A673 (cell line): ENCODE results near the gene FGGY. TPM values are rescaled to one million over a fixed set of nuclear protein-coding genes. Genes with fewer than 3 reads are reported as not detected.
"Not testable (repeated sequence)": the region's sequence is repeated elsewhere in the genome, so short reads cannot be mapped to it uniquely, and the experiment has no call there.

Experiments
- BruUV-seq: library from RNA; stranded (reverse); fragments of 400-500 nt; replicated peaks from 2 replicates; lab custom pipeline; 2021; lab: Mats Ljungman, UMichigan
- CTCF ChIA-PET: fragments of 300-600 bp; sonication (Branson Sonifier 250); formaldehyde crosslinking; loops from one replicate; lab custom pipeline; 2022; ENCODE audit warnings: antibody characterized with exemption; lab: Charles Lee
- POLR2A ChIA-PET: fragments of 300-600 bp; sonication (Branson Sonifier 250); formaldehyde crosslinking; loops from one replicate; lab custom pipeline; 2022; ENCODE audit warnings: antibody characterized with exemption; ENCODE audit not compliant: low non-redundant PET; lab: Charles Lee
- DNase-seq: peaks from one replicate; pipeline ENCODE4 v3.0.0-alpha.2; 2015; ENCODE audit warnings: low spot score
- H3K27ac ChIP-seq: fragments of 200-600 bp; sonication (generic); 2 replicates; pipeline ENCODE4 v1.5.1; 2016; ENCODE audit warnings: mixed run types, low read depth, mild to moderate bottlenecking, mixed read lengths, antibody characterized with exemption, low read length; ENCODE audit not compliant: poor library complexity, severe bottlenecking
- H3K27me3 ChIP-seq: fragments of 200-600 bp; sonication (generic); replicated peaks from 2 replicates; pipeline ENCODE4 v1.6.1; 2017; ENCODE audit warnings: mixed run types, low read depth, mild to moderate bottlenecking, mixed read lengths, antibody characterized with exemption, low read length; ENCODE audit not compliant: insufficient read depth, poor library complexity
- H3K36me3 ChIP-seq: fragments of 200-600 bp; sonication (generic); 2 replicates; pipeline ENCODE4 v1.6.1; 2016; ENCODE audit warnings: mixed run types, mild to moderate bottlenecking, mixed read lengths, antibody characterized with exemption, low read length; ENCODE audit not compliant: insufficient read depth, poor library complexity, severe bottlenecking
- H3K4me1 ChIP-seq: fragments of 200-600 bp; sonication (generic); 2 replicates; pipeline ENCODE4 v1.6.1; 2017; ENCODE audit warnings: mixed run types, mild to moderate bottlenecking, mixed read lengths, antibody characterized with exemption, low read length; ENCODE audit not compliant: insufficient read depth, poor library complexity, severe bottlenecking
- H3K4me3 ChIP-seq: fragments of 200-600 bp; sonication (generic); 2 replicates; pipeline ENCODE4 v1.5.1; 2016; ENCODE audit warnings: low read depth, mixed run types, mild to moderate bottlenecking, mixed read lengths, low read length; ENCODE audit not compliant: poor library complexity, severe bottlenecking
- H3K9me3 ChIP-seq: fragments of 200-600 bp; sonication (generic); 2 replicates; pipeline ENCODE4 v1.6.1; 2016; ENCODE audit warnings: mixed run types, low read depth, mild to moderate bottlenecking, mixed read lengths, antibody characterized with exemption, low read length; ENCODE audit not compliant: poor library complexity, severe bottlenecking
- CTCF ChIP-seq: fragments of 300-800, 200-600 bp; sonication (generic); conservative IDR thresholded peaks from 2 replicates; pipeline ENCODE4 v1.5.1; 2017; ENCODE audit warnings: low read depth, mild to moderate bottlenecking, antibody characterized with exemption, low read length, moderate library complexity, mixed read lengths
- EZH2 ChIP-seq: fragments of 200-600 bp; sonication (generic); IDR thresholded peaks from 2 replicates; pipeline ENCODE4 v1.6.1; 2017; ENCODE audit warnings: borderline replicate concordance, low read depth, mild to moderate bottlenecking, mixed read lengths, antibody characterized with exemption, low read length; ENCODE audit not compliant: poor library complexity, severe bottlenecking
- intact Hi-C: fragments of 100-400 bp; cut with micrococcal nuclease; formaldehyde crosslinking; loops from one replicate; pipeline ENCODE4 v1.10.0; 2022; ENCODE audit not compliant: unreplicated experiment
- total RNA-seq: library from RNA; stranded (reverse); gene quantifications from 2 replicates; pipeline ENCODE4 v1.2.3, GENCODE V29; 2021

The FGGY gene
- total RNA-seq, 1 experiment from 2014 or later, result 2.6 TPM

DNA sequence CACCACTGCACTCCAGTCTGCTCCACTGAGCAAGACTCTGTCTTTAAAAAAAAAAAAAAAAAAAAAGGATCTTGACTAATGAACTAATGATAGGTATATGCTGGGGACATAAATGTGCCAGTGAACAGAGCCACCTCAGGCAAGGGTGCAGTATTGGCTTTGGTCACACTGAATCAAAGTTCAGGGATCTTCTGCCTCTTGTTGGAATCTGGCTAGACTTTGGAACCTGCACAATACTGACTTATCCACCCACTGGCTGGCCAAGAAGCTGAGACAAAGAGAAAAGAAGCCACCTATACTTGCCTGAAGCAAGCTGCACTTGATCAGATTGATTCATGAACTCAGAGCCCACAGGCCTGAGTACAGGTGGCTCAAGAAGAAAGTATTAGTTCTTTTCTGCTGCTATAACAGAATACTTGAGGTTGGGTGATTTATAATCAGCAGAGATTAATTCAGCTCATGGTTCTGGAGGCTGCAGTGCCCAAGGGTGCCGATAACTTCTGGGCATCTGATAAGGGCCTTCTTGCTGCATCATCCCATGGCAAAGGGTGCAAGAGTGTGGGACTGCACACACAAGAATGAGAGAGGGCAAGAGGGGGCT lies 172.0 kb downstream of the FGGY start:
- no peak for DNase-seq
- no peak for TF ChIP-seq EZH2
- no peak for TF ChIP-seq CTCF
- H3K4me3 ChIP-seq, result no peak overlapping the region
- no peaks in the 10 kb centered on the region for H3K9me3 ChIP-seq
- H3K36me3 ChIP-seq, result no peaks in the 10 kb centered on the region
- H3K27ac ChIP-seq, result no peak overlapping the region
- intact Hi-C loops, result loop anchor here (10.0 kb wide), 1 partner anchor 64 kb away; no protein-coding TSS in a partner anchor
- H3K27me3 ChIP-seq, result no peaks in the 10 kb centered on the region
- H3K4me1 ChIP-seq, result no peaks in the 10 kb centered on the region
- ChIA-PET POLR2A (interaction anchor here (0.6 kb wide), 1 partner anchor 1364 kb away, joined by 3 read pairs; no protein-coding TSS in a partner anchor), CTCF (no interaction called here)
- BruUV-seq, result no TSS peak

GRCh38 chr1:59471991-59472570 lies 175.2 kb downstream of the FGGY start:
- H3K36me3 ChIP-seq, BruUV-seq, H3K9me3 ChIP-seq, H3K27ac ChIP-seq, CTCF ChIA-PET, H3K4me1 ChIP-seq, DNase-seq, intact Hi-C loops, H3K4me3 ChIP-seq, POLR2A ChIA-PET, H3K27me3 ChIP-seq: not testable (repeated sequence)

DNA sequence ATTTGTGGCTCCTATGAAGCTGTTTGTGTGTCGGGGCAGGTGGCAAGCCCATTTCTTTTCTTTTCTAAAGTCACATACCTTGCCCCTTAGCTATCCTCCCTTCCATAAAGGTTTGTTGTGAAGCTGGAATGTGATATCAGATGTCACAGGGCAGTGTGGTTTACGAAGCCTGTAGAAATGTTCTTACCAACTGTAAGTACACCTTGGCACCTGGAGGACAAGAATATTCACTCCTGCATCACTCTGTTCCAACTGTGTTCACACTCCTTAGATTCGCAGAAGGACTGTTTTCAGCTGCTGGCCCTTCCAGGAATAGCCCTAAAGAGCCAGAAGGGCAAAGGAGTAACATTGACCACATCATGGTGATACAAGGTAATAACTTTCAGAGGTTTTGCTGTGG lies 176.9 kb downstream of the FGGY start:
- Histone ChIP-seq H3K4me1 (no peaks in the 10 kb centered on the region), H3K4me3 (no peak overlapping the region), H3K9me3 (no peaks in the 10 kb centered on the region), H3K27ac (no peak overlapping the region), H3K36me3 (no peaks in the 10 kb centered on the region), H3K27me3 (no peaks in the 10 kb centered on the region)
- BruUV-seq, result no TSS peak
- no peak for DNase-seq
- intact Hi-C loops, result no loop called here
- CTCF ChIA-PET, result no interaction called here
- TF ChIP-seq CTCF, result no peak
- POLR2A ChIA-PET, result no interaction called here

GRCh38 chr1:59474496-59474895 lies 177.6 kb downstream of the FGGY start:
- BruUV-seq, result no TSS peak
- ChIA-PET POLR2A (interaction anchor here (0.6 kb wide), 1 partner anchor 40 kb away, joined by 3 read pairs; no protein-coding TSS in a partner anchor), CTCF (no interaction called here)
- no peak overlapping the region for H3K27ac ChIP-seq
- TF ChIP-seq EZH2, result no peak
- no peak for DNase-seq
- no peaks in the 10 kb centered on the region for H3K27me3 ChIP-seq
- intact Hi-C loops, result no loop called here
- no peaks in the 10 kb centered on the region for H3K4me1 ChIP-seq
- H3K9me3 ChIP-seq, result no peaks in the 10 kb centered on the region
- H3K4me3 ChIP-seq, result no peak overlapping the region
- no peaks in the 10 kb centered on the region for H3K36me3 ChIP-seq
